ENCODE data around the gene CHN2.
"Not testable (repeated sequence)": the region's sequence is repeated elsewhere in the genome, so short reads cannot be mapped to it uniquely, and the experiment has no call there.

CHN2 gene

GRCh38 chr7:29212736-29213135 is 18.2 kb downstream of the CHN2 start:
- H3K4me3 ChIP-seq (ENCODE audit: low read length); DNase-seq (ENCODE audit: low read depth, low spot score): not testable (repeated sequence)

DNA sequence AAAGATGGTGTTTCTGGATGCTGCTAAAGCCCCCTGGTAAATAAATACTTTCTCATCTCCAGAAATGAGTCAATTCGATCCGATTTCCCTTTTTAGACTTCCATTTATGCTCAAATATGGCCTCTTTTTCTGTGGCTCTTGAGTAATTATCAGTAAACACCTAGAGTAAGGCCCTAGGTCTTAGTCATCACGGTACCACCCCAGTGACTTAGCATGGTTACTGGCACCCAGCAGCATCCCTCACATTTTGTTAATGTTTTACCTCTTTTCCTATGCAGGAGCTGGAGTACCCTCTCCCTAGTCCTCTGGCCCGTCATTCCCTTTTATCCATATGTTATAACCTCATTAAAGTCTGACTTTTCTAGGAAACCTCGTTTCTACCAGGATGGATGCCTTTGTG is 19.5 kb downstream of the CHN2 start:
- no peak for DNase-seq (ENCODE audit: low read depth, low spot score)
- no peak overlapping the region for H3K4me3 ChIP-seq (ENCODE audit: low read length)

- DNase-seq (ENCODE audit: low read depth, low spot score): no peak
- H3K4me3 ChIP-seq (ENCODE audit: low read length): no peak overlapping the region
Observed at GRCh38 chr7:29214816-29215215, 20.2 kb downstream of the CHN2 start.

- DNase-seq (ENCODE audit: low read depth, low spot score): no peak
Observed at GRCh38 chr7:29216128-29216527, 21.6 kb downstream of the CHN2 start.

GRCh38 chr7:29217113-29217512 is 22.5 kb downstream of the CHN2 start:
- DNase-seq (ENCODE audit: low read depth, low spot score): no peak
- no peak overlapping the region for H3K4me3 ChIP-seq (ENCODE audit: low read length)

More at GRCh38 chr7:29216128-29216527, 21.6 kb downstream of the CHN2 start:
- no peak overlapping the region for H3K4me3 ChIP-seq (ENCODE audit: low read length)

DNA sequence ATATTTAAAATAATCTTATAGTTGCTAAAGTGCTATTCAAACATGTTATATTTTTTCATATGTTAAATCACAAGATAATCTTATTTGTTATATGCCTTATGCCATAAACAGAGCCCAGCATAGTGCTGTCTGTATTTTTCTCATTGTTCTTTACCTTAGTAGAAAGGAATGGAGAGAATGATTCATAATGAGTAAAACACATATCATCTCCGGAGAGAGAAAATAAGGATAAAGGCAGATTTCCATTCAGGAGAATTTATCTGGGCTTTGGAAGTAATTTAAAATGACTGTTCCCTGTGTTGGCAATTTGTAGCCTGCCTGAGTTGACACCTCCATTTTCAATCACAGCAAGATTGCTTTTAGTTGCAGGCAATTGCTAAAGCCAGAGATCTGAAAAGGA is 30.2 kb downstream of the CHN2 start:
- DNase-seq (ENCODE audit: low read depth, low spot score): no peak

GRCh38 chr7:29228289-29229011 is 33.9 kb downstream of the CHN2 start:
- H3K4me3 ChIP-seq (ENCODE audit: low read length): no peak overlapping the region
- DNase-seq (ENCODE audit: low read depth, low spot score): no peak

More for the DNA sequence above, 30.2 kb downstream of the CHN2 start:
- no peak overlapping the region for H3K4me3 ChIP-seq (ENCODE audit: low read length)

DNA sequence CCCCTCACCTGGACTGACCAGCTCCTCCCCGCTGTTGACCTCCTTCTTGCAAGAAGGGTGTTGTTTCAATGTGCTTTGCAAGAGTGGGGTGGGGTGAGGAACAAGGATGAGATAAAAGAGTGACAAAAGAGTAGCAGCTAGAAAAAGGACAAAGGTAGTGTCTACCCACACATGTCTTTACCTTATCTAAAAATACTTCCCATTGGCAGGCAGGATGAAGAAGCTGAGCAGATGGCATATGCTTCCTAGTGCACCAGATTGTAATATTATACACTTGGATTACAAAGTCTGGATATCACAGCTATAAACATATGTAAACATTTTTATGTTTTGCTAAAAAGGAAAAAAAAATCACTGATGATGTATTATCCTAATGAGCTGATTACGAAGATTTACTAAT is 34.5 kb downstream of the CHN2 start:
- H3K4me3 ChIP-seq (ENCODE audit: low read length): no peak overlapping the region
- DNase-seq (ENCODE audit: low read depth, low spot score): no peak

GRCh38 chr7:29229946-29230345 is 35.4 kb downstream of the CHN2 start:
- no peak for DNase-seq (ENCODE audit: low read depth, low spot score)
- no peak overlapping the region for H3K4me3 ChIP-seq (ENCODE audit: low read length)

- H3K4me3 ChIP-seq (ENCODE audit: low read length): no peak overlapping the region
- DNase-seq (ENCODE audit: low read depth, low spot score): no peak
Observed at GRCh38 chr7:29230871-29231345, 36.3 kb downstream of the CHN2 start.

DNA sequence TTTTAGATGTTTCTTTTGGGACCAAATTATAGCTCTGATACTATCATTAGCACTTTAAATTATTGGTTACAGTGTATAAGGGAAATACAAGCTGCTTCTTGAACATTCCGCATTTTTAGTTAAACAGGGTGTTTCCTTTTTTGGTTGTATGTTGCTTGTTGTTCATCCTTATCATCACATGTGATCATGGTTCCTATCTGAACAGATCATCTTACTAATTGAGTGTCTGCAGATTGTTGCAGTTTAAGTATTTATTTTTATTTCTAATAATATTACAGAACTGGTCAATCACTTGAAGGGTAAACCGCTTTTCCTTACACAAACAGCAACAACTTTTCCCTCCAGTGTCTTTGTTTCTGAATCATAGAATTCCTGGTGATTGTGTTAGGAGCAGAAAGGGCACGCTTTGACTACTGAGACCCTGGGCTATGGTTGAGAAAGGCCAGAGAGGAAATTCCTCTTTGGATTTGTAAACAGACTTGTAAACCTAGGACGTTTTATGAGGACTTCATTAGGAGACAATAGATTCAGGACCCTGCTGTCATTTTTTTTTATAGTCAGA is 37.2 kb downstream of the CHN2 start:
- no peak overlapping the region for H3K4me3 ChIP-seq (ENCODE audit: low read length)
- DNase-seq (ENCODE audit: low read depth, low spot score): no peak

GRCh38 chr7:29234438-29234837 is 39.9 kb downstream of the CHN2 start:
- no peak for DNase-seq (ENCODE audit: low read depth, low spot score)
- H3K4me3 ChIP-seq (ENCODE audit: low read length): no peak overlapping the region

GRCh38 chr7:29236071-29236580 is 41.6 kb downstream of the CHN2 start:
- no peak for DNase-seq (ENCODE audit: low read depth, low spot score)
- H3K4me3 ChIP-seq (ENCODE audit: low read length): no peak overlapping the region

GRCh38 chr7:29236649-29237048 is 42.1 kb downstream of the CHN2 start:
- DNase-seq (ENCODE audit: low read depth, low spot score): no peak
- H3K4me3 ChIP-seq (ENCODE audit: low read length): no peak overlapping the region

- no peak overlapping the region for H3K4me3 ChIP-seq (ENCODE audit: low read length)
- DNase-seq (ENCODE audit: low read depth, low spot score): no peak
Observed at GRCh38 chr7:29237489-29237888, 42.9 kb downstream of the CHN2 start.

DNA sequence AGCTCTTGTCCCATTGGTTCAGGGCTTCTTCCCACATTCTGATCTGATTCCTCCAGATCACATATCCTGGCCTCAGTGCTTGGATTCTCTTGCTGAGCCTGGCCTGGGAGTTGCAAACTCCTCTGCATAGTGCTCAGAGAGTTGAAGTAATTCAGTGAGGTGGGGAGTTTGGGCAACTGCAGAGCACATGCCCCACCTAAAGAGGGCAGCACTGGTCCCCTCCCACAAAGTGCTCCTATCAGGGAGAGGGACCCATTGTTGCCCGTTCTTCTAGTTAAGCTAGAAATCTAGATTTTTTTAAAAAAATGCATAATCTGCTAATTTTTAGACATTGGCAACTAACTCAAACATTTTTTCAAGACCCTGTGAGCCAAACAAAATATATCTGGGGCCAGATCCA is 45.1 kb downstream of the CHN2 start:
- peak; percentile 17 for DNase-seq (ENCODE audit: low read depth, low spot score)
- no peak overlapping the region for H3K4me3 ChIP-seq (ENCODE audit: low read length)

GRCh38 chr7:29242265-29242664 is 47.7 kb downstream of the CHN2 start:
- DNase-seq (ENCODE audit: low read depth, low spot score): no peak
- no peak overlapping the region for H3K4me3 ChIP-seq (ENCODE audit: low read length)

DNA sequence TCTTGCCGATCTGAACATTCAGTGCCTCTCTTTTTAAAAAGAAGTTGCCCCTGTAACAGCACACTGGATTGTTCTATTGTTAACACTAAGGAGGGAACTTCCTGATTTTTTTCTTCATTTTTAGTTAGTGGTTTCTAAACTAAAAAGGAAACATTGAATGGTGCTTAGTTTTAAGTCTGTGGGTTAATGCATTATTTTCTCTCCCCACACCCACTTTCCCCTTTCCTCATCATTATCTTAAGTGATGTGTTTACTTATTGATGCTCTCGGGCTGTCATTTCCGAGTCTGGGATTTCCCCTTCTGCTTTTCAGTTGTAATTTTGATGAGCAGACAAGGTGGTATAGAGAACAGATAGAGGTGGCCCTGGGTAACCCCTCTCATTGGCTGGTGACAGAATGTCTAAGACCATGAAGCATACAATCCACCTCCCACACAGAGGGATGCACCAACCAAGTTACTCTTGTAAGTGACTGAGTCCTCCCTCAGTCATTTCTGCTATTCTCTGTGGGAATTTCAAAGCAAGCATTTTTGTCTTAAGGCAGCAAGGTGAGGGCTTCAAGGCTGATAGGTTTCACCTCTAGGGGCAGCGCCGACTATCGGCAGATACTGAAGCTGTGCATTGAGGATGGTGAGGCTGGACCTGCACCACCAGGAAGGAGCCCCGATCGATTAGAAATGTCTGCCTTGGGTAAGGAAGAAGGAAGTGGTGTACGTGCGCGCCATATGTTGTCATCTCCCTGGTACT is 49.5 kb downstream of the CHN2 start:
- DNase-seq (ENCODE audit: low read depth, low spot score): peak; percentile 27
- H3K4me3 ChIP-seq (ENCODE audit: low read length): no peak overlapping the region

DNA sequence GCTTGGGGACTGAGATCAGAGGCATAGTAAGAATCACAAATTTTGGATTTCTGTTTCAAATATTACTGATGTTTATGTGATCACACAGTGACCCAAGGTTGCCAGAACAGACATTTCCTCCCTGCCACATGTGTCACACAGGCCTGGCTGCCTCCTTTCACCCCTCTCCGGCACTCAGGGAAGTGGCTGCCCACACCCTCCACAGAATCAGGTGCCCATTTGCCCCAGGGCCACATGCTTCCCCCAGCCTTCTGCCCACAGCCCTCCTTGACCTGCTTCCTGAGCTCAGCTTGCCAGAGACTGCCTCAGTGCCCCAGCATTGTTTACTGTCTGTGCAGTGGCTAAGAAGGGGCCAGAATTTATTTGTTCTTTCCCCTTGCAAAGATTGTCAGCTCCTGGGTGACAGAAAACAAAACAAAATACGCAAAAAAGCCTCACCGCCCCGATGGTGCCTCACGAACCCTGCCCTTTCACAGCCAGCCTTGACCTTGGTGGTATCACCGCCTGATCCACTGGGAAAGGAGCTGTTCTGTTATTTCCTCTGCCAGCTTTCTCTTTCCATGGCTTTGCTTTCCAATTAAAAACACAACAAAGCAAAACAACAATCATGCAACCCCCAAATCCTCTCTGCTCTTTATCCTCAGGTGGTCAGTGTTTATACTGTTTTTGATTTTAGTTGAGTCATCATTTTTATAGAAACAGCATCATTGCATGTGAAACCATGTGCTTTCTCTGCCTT is 52.8 kb downstream of the CHN2 start:
- H3K4me3 ChIP-seq (ENCODE audit: low read length): no peak overlapping the region
- no peak for DNase-seq (ENCODE audit: low read depth, low spot score)

- DNase-seq (ENCODE audit: low read depth, low spot score): no peak
- H3K4me3 ChIP-seq (ENCODE audit: low read length): no peak overlapping the region
Observed at GRCh38 chr7:29247963-29248236, 53.3 kb downstream of the CHN2 start.
